ENCODE data around the gene ZNF525.
"Not testable (repeated sequence)": the region's sequence is repeated elsewhere in the genome, so short reads cannot be mapped to it uniquely, and the experiment has no call there.

ZNF525 gene

DNA sequence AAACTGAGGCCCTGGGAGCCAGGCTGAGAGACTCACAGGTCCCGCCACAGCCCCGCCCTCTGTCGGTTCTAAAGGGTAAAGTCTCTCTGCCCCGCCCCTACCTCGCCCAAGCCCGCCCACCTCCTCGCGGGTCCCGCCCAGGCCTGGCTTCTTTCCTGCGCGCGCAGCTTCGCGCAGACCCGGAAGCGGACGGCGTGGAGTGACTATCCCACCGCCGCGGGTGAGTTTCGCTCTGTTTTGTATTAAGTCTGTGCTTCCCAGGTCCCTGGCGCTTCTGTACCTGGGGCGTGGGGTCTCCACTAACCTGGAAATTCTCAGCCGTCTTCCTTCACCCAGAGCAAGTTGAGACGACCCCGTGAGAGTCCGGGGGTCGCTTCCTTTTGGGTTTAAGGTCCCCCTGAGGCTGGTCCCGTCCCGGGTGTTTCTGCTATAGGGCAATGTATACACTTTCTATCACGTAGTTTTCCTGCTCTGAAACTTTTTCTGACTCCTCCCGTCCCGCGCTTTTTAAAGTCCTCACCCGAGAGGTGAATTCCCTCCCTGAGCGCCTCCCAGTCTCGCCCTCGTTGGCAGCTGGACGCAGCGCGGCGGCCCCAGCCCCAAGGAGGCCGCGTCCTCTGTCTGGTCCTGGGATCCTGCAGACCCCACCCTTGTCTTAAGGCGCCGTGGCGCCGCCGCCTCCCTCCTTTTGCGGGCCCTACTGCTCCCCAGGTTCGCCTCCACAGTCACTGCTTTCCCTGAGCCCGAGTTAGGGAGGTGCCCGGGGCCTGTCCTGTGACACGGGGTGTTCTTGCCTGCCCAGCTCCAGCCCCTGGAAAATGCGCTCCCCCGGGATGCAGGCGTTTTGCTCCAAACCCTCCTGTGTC lies 29.7 kb downstream of the ZNF525 start, which contains the start of gene ZNF765:
Gene ZNF765, plus strand, starts transcription at position 176 of the 866 bp plus-strand sequence. CDS start 2,867 bp downstream, outside the sequence.
- peak in 57 of 58 donors; percentile 33 to 94 (median 83) for DNase-seq

DNA sequence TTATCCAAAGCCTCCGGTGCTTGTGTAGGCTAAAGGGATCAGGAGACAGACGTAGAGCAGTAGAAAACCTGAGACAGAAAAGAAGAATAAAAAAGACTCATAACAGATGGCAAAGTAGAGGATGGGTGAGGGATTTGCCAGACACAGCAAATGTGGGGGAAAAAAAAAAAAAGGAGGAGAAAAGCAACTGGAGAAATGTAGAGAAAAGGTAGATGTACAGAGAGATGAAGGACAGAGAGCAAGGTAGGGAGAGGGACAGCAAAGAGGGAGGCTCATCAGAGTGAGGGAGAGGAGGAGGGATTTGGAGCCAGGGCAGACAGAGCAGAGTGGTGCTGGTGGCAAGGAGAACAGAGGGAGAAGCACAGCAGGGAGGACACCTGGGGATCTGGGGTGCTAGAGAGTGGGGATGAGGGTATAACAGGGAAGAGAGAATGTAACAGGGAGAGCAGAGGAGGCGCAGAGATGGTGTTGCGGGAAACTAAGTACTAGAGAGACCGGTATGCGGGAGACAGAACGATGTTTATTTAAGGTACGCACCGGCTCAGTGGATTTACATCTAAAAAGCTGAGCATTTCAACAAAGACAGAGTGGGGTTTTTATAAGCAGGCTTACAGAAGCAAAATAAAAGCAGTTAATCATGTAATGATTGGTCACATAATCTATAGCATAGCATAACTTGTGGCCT lies 30.5 kb downstream of the ZNF525 start:
- not testable (repeated sequence) for DNase-seq

- no peak for DNase-seq
These were observed 31.0 kb downstream of the ZNF525 start for GRCh38 chr19:53396525-53396868.

GRCh38 chr19:53397918-53398317 lies 32.4 kb downstream of the ZNF525 start:
- DNase-seq: not testable (repeated sequence)

- DNase-seq: no peak
These were observed 44.1 kb downstream of the ZNF525 start for GRCh38 chr19:53409505-53410204.

DNA sequence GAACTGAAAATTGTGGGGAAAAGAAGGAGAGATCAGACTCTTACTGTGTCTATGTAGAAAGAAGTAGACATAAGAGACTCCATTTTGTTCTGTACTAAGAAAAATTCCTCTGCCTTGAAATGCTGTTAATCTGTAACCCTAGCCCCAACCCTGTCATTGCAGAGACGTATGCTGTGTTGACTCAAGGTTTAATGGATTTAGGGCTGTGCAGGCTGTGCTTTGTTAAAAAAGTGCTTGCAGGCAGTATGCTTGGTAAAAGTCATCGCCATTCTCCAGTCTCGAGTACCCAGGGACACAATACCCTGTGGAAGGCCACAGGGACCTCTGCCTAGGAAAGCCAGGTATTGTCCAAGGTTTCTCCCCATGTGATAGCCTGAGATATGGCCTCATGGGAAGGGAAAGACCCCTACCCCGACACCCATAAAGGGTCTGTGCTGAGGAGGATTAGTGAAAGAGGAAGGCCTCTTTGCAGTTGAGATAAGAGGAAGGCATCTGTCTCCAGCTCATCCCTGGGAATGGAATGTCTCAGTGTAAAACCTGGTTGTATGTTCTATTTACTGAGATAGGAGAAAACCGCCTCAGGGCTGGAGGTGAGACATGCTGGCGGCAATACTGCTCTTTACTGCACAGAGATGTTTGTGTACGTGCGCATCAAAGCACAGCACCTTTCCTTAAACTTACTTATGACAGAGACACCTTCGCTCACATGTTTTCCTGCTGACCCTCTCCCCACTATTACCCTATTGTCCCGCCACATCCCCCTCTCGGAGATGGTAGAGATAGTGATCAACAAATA lies 55.2 kb downstream of the ZNF525 start:
- not testable (repeated sequence) for DNase-seq

- peak in 1 of 58 donors; percentile 1 for DNase-seq
These were observed 57.0 kb downstream of the ZNF525 start for GRCh38 chr19:53422551-53422950.

DNA sequence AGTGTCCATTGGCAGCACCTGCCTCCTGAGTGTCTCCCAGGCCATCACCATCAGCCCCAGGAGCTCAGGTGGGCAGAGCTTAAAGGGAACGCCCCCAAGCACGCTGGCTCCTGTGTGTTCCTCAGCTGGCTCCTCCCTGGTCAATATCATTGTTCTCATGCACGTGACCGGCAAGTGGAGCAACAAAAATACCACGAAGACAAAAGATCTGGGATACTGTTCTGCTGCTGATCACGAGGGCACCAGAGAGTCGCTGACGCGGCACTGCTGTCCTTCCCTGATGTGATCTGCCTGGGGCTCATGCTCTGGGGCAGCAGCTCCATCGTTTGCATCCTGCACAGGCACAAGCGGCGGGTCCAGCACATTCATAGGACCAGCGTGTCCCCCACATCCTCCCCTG lies 57.6 kb downstream of the ZNF525 start:
- peak in 15 of 58 donors; percentile 1 to 22 (median 3) for DNase-seq

DNA sequence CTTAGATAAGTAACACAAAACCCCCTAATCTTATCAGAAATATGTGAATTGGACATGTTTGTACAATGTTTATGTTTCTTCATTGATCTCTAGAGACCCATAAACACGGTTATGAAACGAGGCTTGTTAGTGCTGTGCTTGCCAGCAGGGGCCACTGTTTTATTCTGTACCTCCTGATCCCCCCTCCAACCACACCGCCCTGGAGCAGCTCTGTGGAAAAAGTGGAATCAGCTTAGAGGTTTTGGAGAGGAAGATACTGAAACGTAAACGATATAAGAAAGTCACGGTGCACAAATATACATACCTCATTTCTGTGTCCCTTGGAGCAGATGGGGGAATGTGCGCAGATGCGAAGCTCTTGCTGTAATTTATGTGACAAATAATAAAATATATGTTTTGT lies 58.2 kb downstream of the ZNF525 start:
- peak in 11 of 58 donors; percentile 0 to 17 (median 3) for DNase-seq

- DNase-seq: peak in 53 of 58 donors; percentile 2 to 80 (median 40)
These were observed 59.6 kb downstream of the ZNF525 start for GRCh38 chr19:53424968-53425597.

DNA sequence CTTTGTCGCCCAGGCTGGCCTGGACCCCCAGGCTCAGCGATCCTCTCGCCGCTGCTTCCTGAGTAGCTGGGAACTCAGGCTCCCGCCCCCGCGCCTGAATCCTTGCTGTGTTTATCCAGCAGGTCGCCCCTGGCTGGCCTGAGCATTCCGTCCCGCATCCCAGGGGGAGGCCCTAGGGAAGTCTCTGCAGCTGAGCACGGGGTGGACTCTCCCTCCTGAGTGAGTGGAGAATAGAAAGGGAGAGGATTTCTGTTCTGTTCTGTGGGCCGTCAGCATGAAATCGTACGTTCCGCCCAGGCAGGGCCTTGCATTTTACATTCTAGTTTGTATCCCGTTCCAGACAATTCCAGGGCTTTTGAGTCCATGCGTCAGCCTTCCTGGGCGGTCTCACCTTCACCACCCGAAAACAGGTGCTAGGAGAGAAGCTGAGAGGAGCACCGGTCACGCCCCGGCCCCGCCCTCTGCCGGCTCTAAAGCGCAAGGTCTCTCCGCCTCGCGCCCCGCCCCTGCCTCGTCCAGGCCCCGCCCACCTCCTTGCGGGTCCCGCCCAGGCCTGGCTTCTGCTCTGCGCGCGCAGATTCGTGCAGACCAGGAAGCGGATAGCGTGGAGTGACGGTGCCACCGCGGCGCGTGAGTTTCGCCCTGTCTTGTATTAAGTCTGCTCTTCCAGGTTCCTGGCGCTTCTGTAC lies 66.0 kb downstream of the ZNF525 start, which contains the start of gene ZNF761:
Gene ZNF761, plus strand, starts transcription at position 586 of the 689 bp plus-strand sequence. CDS start 15,285 bp downstream, outside the sequence.
- peak; percentile 25 to 96 (median 88) for DNase-seq

DNA sequence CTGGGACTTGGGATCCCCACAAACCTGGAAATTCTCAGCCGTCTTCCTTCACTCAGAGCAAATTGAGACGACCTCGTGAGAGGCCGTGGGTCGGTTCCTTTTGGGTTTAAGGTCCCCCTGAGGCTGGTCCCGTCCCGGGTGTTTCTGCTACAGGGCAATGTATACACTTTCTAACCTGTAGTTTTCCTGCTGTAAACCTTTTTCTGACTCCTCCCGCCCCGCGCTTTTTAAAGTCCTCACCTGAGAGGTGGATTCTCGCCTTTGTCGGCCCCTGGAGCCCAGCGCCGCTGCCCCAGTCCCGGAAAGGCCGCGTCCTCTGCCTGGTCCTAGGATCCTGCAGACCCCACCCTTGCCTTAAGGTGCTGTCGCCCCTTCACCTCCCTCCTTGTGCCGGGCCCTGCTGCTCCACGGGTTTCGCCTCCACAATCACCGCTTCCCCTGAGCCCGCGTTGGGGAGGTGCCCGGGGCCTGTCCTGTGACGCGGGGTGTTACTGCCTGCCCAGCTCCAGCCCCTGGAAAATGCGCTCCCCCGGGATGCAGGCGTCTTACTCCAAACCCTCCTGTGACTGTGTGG lies 66.7 kb downstream of the ZNF525 start:
- peak in 12 of 58 donors; percentile 13 to 51 (median 24) for DNase-seq

All from anterior cingulate cortex (tissue), 58 donors.